A673 (cell line): ENCODE measurements around the gene HOXA6. TPM values are rescaled to one million over a fixed set of nuclear protein-coding genes. Genes with fewer than 3 reads are reported as not detected.

Source experiments
- BruUV-seq: library from RNA; stranded (reverse); fragments of 400-500 nt; replicated peaks from 2 replicates; lab custom pipeline; 2021; lab: Mats Ljungman, UMichigan
- CTCF ChIA-PET: fragments of 300-600 bp; sonication (Branson Sonifier 250); formaldehyde crosslinking; loops from one replicate; lab custom pipeline; 2022; ENCODE audit warnings: antibody characterized with exemption; lab: Charles Lee
- POLR2A ChIA-PET: fragments of 300-600 bp; sonication (Branson Sonifier 250); formaldehyde crosslinking; loops from one replicate; lab custom pipeline; 2022; ENCODE audit warnings: antibody characterized with exemption; ENCODE audit not compliant: low non-redundant PET; lab: Charles Lee
- DNase-seq: peaks from one replicate; pipeline ENCODE4 v3.0.0-alpha.2; 2015; ENCODE audit warnings: low spot score
- H3K27ac ChIP-seq: fragments of 200-600 bp; sonication (generic); 2 replicates; pipeline ENCODE4 v1.5.1; 2016; ENCODE audit warnings: mixed run types, low read depth, mild to moderate bottlenecking, mixed read lengths, antibody characterized with exemption, low read length; ENCODE audit not compliant: poor library complexity, severe bottlenecking
- H3K27me3 ChIP-seq: fragments of 200-600 bp; sonication (generic); replicated peaks from 2 replicates; pipeline ENCODE4 v1.6.1; 2017; ENCODE audit warnings: mixed run types, low read depth, mild to moderate bottlenecking, mixed read lengths, antibody characterized with exemption, low read length; ENCODE audit not compliant: insufficient read depth, poor library complexity
- H3K36me3 ChIP-seq: fragments of 200-600 bp; sonication (generic); 2 replicates; pipeline ENCODE4 v1.6.1; 2016; ENCODE audit warnings: mixed run types, mild to moderate bottlenecking, mixed read lengths, antibody characterized with exemption, low read length; ENCODE audit not compliant: insufficient read depth, poor library complexity, severe bottlenecking
- H3K4me1 ChIP-seq: fragments of 200-600 bp; sonication (generic); 2 replicates; pipeline ENCODE4 v1.6.1; 2017; ENCODE audit warnings: mixed run types, mild to moderate bottlenecking, mixed read lengths, antibody characterized with exemption, low read length; ENCODE audit not compliant: insufficient read depth, poor library complexity, severe bottlenecking
- H3K4me3 ChIP-seq: fragments of 200-600 bp; sonication (generic); 2 replicates; pipeline ENCODE4 v1.5.1; 2016; ENCODE audit warnings: low read depth, mixed run types, mild to moderate bottlenecking, mixed read lengths, low read length; ENCODE audit not compliant: poor library complexity, severe bottlenecking
- H3K9me3 ChIP-seq: fragments of 200-600 bp; sonication (generic); 2 replicates; pipeline ENCODE4 v1.6.1; 2016; ENCODE audit warnings: mixed run types, low read depth, mild to moderate bottlenecking, mixed read lengths, antibody characterized with exemption, low read length; ENCODE audit not compliant: poor library complexity, severe bottlenecking
- EZH2 ChIP-seq: fragments of 200-600 bp; sonication (generic); IDR thresholded peaks from 2 replicates; pipeline ENCODE4 v1.6.1; 2017; ENCODE audit warnings: borderline replicate concordance, low read depth, mild to moderate bottlenecking, mixed read lengths, antibody characterized with exemption, low read length; ENCODE audit not compliant: poor library complexity, severe bottlenecking
- intact Hi-C: fragments of 100-400 bp; cut with micrococcal nuclease; formaldehyde crosslinking; loops from one replicate; pipeline ENCODE4 v1.10.0; 2022; ENCODE audit not compliant: unreplicated experiment
- total RNA-seq: library from RNA; stranded (reverse); gene quantifications from 2 replicates; pipeline ENCODE4 v1.2.3, GENCODE V29; 2021
- TF ChIP-seq, protein P1 (sequence below): fragments of 300-800, 200-600 bp; sonication (generic); conservative IDR thresholded peaks from 2 replicates; pipeline ENCODE4 v1.5.1; 2017; ENCODE audit warnings: low read depth, mild to moderate bottlenecking, antibody characterized with exemption, low read length, moderate library complexity, mixed read lengths

The HOXA6 gene
- total RNA-seq, 1 experiment from 2014 or later: not detected

DNA sequence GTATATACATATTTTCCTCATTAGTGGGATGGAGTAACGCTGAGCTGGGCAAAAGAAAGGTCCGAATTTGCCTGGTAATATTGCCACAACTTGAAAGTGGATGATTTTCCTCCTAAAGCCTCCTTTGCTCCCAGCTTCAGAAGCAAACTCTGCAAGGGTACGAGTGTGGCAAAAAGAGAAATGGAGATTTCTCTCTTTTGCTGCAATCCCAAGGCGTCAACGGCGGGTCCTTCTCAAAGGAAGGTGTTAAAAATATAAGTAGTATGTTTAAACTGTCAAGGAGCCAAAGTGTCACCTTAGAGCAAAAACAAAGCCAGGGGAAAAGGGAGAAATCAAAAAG is 32.7 kb downstream of the HOXA6 start:
- CTCF ChIA-PET: interaction anchor here (0.6 kb wide), 1 partner anchor 1244 kb away, joined by 3 read pairs; no protein-coding TSS in a partner anchor
- Histone ChIP-seq H3K27me3 (peaks cover 97% of the 10 kb centered on the region), H3K27ac (no peak overlapping the region), H3K4me3 (no peak overlapping the region), H3K4me1 (no peaks in the 10 kb centered on the region), H3K36me3 (no peaks in the 10 kb centered on the region), H3K9me3 (no peaks in the 10 kb centered on the region)
- POLR2A ChIA-PET: no interaction called here
- intact Hi-C loops: no loop called here
- TF ChIP-seq, protein P1, sequence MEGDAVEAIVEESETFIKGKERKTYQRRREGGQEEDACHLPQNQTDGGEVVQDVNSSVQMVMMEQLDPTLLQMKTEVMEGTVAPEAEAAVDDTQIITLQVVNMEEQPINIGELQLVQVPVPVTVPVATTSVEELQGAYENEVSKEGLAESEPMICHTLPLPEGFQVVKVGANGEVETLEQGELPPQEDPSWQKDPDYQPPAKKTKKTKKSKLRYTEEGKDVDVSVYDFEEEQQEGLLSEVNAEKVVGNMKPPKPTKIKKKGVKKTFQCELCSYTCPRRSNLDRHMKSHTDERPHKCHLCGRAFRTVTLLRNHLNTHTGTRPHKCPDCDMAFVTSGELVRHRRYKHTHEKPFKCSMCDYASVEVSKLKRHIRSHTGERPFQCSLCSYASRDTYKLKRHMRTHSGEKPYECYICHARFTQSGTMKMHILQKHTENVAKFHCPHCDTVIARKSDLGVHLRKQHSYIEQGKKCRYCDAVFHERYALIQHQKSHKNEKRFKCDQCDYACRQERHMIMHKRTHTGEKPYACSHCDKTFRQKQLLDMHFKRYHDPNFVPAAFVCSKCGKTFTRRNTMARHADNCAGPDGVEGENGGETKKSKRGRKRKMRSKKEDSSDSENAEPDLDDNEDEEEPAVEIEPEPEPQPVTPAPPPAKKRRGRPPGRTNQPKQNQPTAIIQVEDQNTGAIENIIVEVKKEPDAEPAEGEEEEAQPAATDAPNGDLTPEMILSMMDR: no peak
- TF ChIP-seq EZH2: no peak
- no peak for DNase-seq
- BruUV-seq: no TSS peak

- ChIA-PET CTCF (interaction anchor here (0.6 kb wide), 1 partner anchor 47 kb away, joined by 10 read pairs; no protein-coding TSS in a partner anchor), POLR2A (no interaction called here)
- H3K4me1 ChIP-seq: no peaks in the 10 kb centered on the region
- no peaks in the 10 kb centered on the region for H3K36me3 ChIP-seq
- H3K9me3 ChIP-seq: no peaks in the 10 kb centered on the region
- DNase-seq: no peak
- H3K27ac ChIP-seq: no peak overlapping the region
- intact Hi-C loops: no loop called here
- H3K27me3 ChIP-seq: peaks cover 97% of the 10 kb centered on the region
- no peak overlapping the region for H3K4me3 ChIP-seq
- no TSS peak for BruUV-seq
- no peak for TF ChIP-seq EZH2
Observed at GRCh38 chr7:27113991-27114769, 33.4 kb downstream of the HOXA6 start.

DNA sequence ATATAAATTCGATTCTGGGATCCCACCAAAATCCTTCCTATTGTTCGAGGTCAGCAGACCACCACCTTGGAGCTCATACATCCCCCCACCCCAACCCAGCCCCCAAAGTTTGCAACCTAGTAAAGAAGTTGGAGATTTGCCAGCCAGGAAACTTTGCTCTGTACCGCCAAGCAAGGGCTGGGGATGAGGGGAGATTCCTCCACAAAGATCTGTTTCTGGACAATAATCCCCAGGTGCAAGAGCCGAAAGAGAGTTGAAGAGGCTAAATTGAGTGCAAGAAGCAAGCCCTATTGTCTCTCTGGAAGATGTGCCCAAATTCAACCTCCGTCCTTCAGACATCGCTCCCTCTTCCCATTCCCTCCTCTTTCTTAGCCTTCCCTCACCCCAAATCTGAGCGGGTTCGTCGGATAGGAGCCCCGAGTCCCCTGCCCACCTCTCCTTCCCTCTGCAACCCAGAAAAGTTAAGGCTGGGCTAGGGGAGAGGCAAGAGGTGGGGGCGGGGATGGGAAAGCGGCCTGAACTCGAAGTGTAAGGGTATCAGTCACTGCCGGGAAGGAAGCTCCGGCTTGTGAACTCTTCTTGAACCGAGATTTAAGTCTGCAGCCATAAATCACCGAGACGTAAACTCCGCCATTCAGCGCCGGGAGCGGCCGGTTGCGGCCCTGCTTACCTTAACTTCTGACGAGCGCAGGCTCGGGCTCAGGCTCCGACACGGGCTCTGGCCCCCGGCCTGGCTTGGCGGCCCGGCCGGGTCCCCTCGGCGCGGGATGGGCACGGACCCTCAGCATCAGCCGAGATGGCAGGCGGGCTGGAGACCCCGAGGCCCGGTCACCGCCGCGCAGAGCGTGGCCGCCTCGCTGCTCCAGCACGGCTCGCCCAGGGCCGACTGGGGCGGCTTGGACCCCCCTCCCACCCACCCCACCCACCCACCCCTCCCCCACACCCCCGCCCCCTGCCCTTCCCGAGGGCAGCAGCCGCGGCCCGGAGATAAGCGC is 34.3 kb downstream of the HOXA6 start:
- peaks cover 97% of the 10 kb centered on the region for H3K27me3 ChIP-seq

More for the DNA sequence above, 34.3 kb downstream of the HOXA6 start:
- no peaks in the 10 kb centered on the region for H3K9me3 ChIP-seq
- intact Hi-C loops: no loop called here
- TF ChIP-seq, protein P1: no peak
- TF ChIP-seq EZH2: peak; percentile 97
- no peak for DNase-seq
- no peak overlapping the region for H3K4me3 ChIP-seq
- POLR2A ChIA-PET: no interaction called here
- H3K4me1 ChIP-seq: no peaks in the 10 kb centered on the region
- BruUV-seq: no TSS peak
- no peak overlapping the region for H3K27ac ChIP-seq
- CTCF ChIA-PET: interaction anchor here (0.6 kb wide), 1 partner anchor 48 kb away, joined by 10 read pairs; no protein-coding TSS in a partner anchor
- no peaks in the 10 kb centered on the region for H3K36me3 ChIP-seq
